Measurements from ENCODE around the gene SLC8A1. TPM values are rescaled to one million over a fixed set of nuclear protein-coding genes. Genes with fewer than 3 reads are reported as not detected.

SLC8A1 gene
- total RNA-seq, 1 experiment from 2014 or later, result not detected

DNA sequence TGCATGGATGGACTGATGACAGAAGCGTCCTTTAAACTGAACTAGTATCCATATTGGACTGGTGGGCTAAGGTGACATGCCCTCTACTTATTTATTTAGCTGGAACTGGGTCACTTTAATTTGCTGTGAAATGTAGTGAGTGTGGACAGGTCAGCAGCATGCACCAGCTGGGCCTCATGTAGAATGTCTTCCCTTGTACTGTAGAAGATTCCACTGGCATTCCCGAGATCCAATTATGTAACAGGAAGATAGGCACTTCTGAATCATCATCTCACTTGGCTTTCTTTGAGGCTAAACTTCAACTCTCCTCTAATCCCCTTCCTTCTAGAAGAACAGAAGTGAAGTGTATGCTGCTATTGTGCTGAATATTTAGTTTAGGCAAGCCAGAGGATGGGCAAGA is 296.2 kb downstream of the SLC8A1 start:
- intact Hi-C loops (cut with micrococcal nuclease; ENCODE audit: unreplicated experiment), result no loop called here
- Histone ChIP-seq H3K36me3 (ENCODE audit: insufficient read depth, low read length, poor library complexity, severe bottlenecking) (no peaks in the 10 kb centered on the region), H3K4me3 (ENCODE audit: low read depth, low read length, poor library complexity, severe bottlenecking) (no peak overlapping the region), H3K9me3 (ENCODE audit: low read depth, low read length, poor library complexity, severe bottlenecking) (no peaks in the 10 kb centered on the region), H3K27ac (ENCODE audit: low read depth, low read length, poor library complexity, severe bottlenecking) (no peak overlapping the region), H3K27me3 (replicated peaks; ENCODE audit: insufficient read depth, low read depth, low read length, poor library complexity) (peaks cover 44% of the 10 kb centered on the region), H3K4me1 (ENCODE audit: insufficient read depth, low read length, poor library complexity, severe bottlenecking) (no peaks in the 10 kb centered on the region)
- CTCF ChIA-PET, result no interaction called here
- POLR2A ChIA-PET (ENCODE audit: low non-redundant PET), result no interaction called here
- no peak for DNase-seq (ENCODE audit: low spot score)
- TF ChIP-seq, protein P1, sequence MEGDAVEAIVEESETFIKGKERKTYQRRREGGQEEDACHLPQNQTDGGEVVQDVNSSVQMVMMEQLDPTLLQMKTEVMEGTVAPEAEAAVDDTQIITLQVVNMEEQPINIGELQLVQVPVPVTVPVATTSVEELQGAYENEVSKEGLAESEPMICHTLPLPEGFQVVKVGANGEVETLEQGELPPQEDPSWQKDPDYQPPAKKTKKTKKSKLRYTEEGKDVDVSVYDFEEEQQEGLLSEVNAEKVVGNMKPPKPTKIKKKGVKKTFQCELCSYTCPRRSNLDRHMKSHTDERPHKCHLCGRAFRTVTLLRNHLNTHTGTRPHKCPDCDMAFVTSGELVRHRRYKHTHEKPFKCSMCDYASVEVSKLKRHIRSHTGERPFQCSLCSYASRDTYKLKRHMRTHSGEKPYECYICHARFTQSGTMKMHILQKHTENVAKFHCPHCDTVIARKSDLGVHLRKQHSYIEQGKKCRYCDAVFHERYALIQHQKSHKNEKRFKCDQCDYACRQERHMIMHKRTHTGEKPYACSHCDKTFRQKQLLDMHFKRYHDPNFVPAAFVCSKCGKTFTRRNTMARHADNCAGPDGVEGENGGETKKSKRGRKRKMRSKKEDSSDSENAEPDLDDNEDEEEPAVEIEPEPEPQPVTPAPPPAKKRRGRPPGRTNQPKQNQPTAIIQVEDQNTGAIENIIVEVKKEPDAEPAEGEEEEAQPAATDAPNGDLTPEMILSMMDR (conservative IDR thresholded peaks at IDR 0.05; ENCODE audit: low read depth, low read length), result no peak
- TF ChIP-seq EZH2 (IDR thresholded peaks at IDR 0.05; ENCODE audit: borderline replicate concordance, low read depth, low read length, poor library complexity, severe bottlenecking), result no peak
- BruUV-seq (replicated peaks), result no TSS peak

DNA sequence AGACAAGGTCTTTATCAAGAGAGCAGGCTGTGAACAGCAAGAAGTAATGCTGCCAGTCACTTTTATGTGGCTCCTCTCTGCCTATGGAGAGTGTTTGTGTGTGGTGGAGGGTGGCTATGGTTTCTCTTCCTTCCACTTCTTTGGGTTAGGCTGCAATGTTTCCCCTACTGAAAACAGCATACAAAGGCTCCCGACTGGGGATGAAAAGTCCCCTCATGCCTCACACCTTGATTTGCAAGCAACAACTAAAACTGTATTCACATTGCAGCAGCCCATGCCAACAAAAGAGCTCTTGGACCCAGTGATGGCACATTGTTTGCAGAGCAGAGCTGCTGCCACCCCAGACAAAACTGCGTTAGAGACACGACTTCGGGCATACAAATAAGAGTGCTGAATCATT is 301.6 kb downstream of the SLC8A1 start:
- Histone ChIP-seq H3K4me3 (ENCODE audit: low read depth, low read length, poor library complexity, severe bottlenecking) (no peak overlapping the region), H3K27ac (ENCODE audit: low read depth, low read length, poor library complexity, severe bottlenecking) (no peak overlapping the region), H3K9me3 (ENCODE audit: low read depth, low read length, poor library complexity, severe bottlenecking) (no peaks in the 10 kb centered on the region), H3K27me3 (replicated peaks; ENCODE audit: insufficient read depth, low read depth, low read length, poor library complexity) (peaks cover 58% of the 10 kb centered on the region), H3K36me3 (ENCODE audit: insufficient read depth, low read length, poor library complexity, severe bottlenecking) (no peaks in the 10 kb centered on the region), H3K4me1 (ENCODE audit: insufficient read depth, low read length, poor library complexity, severe bottlenecking) (no peaks in the 10 kb centered on the region)
- TF ChIP-seq EZH2 (IDR thresholded peaks at IDR 0.05; ENCODE audit: borderline replicate concordance, low read depth, low read length, poor library complexity, severe bottlenecking), result no peak
- TF ChIP-seq, protein P1 (conservative IDR thresholded peaks at IDR 0.05; ENCODE audit: low read depth, low read length), result no peak
- intact Hi-C loops (cut with micrococcal nuclease; ENCODE audit: unreplicated experiment), result no loop called here
- ChIA-PET CTCF (no interaction called here), POLR2A (ENCODE audit: low non-redundant PET) (no interaction called here)
- no peak for DNase-seq (ENCODE audit: low spot score)
- no TSS peak for BruUV-seq (replicated peaks)

DNA sequence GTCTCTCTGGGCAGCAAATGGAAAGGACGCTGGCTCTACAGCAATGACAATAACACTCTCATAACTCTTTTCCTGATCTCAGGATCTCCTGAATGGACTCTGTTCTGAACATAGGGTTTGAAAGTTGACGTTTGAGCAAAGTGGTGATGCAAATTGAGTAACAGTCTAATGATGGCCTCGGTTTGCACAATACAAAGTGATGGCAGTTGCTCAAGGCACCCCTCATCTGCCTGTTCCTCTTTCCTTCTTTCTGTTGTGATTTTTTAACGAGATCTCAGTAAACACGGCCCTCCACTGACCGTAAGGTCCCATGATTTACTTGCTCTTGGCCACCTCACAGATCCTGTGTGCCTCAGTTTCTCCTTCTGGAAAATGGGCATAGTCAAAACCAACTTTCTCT is 303.6 kb downstream of the SLC8A1 start:
- Histone ChIP-seq H3K9me3 (ENCODE audit: low read depth, low read length, poor library complexity, severe bottlenecking) (no peaks in the 10 kb centered on the region), H3K36me3 (ENCODE audit: insufficient read depth, low read length, poor library complexity, severe bottlenecking) (no peaks in the 10 kb centered on the region), H3K27ac (ENCODE audit: low read depth, low read length, poor library complexity, severe bottlenecking) (no peak overlapping the region), H3K4me1 (ENCODE audit: insufficient read depth, low read length, poor library complexity, severe bottlenecking) (no peaks in the 10 kb centered on the region), H3K4me3 (ENCODE audit: low read depth, low read length, poor library complexity, severe bottlenecking) (no peak overlapping the region), H3K27me3 (replicated peaks; ENCODE audit: insufficient read depth, low read depth, low read length, poor library complexity) (peaks cover 62% of the 10 kb centered on the region)
- DNase-seq (ENCODE audit: low spot score), result no peak
- ChIA-PET POLR2A (ENCODE audit: low non-redundant PET) (no interaction called here), CTCF (interaction anchor here (0.5 kb wide), 1 partner anchor 340 kb away, joined by 3 read pairs; no protein-coding TSS in a partner anchor)
- no TSS peak for BruUV-seq (replicated peaks)
- TF ChIP-seq, protein P1 (conservative IDR thresholded peaks at IDR 0.05; ENCODE audit: low read depth, low read length), result no peak
- no peak for TF ChIP-seq EZH2 (IDR thresholded peaks at IDR 0.05; ENCODE audit: borderline replicate concordance, low read depth, low read length, poor library complexity, severe bottlenecking)
- intact Hi-C loops (cut with micrococcal nuclease; ENCODE audit: unreplicated experiment), result no loop called here
